ENCODE measurements around the gene PDSS2.

GRCh38 chr6:107315114-107315513 is 144.2 kb downstream of the PDSS2 start:
- TF ChIP-seq CTCF (conservative IDR thresholded peaks at IDR 0.05 in 1 of 2, IDR thresholded peaks at IDR 0.05 in 1 of 2; ENCODE audit: extremely low read depth in 1 of 2, insufficient read depth in 1 of 2, low read depth in 1 of 2, low read length in 2 of 2) = no peak
- TF ChIP-seq EZH2 (IDR thresholded peaks at IDR 0.05; ENCODE audit: borderline replicate concordance, low read length) = no peak

All from mammary epithelial cell (primary cell).